GM23248 (cell line): Measurements from ENCODE around the gene PAK4.

Experiments
- EZH2 ChIP-seq: fragments of 200-600 bp; sonication (generic); IDR thresholded peaks from 2 replicates; pipeline ENCODE4 v1.6.1; 2018; ENCODE audit warnings: antibody characterized with exemption, mild to moderate bottlenecking; ENCODE audit not compliant: insufficient read depth, poor library complexity, severe bottlenecking
- EZH2phosphoT487 ChIP-seq: fragments of 200-600 bp; sonication (generic); IDR thresholded peaks from 2 replicates; pipeline ENCODE4 v1.6.1; 2018; ENCODE audit warnings: antibody characterized with exemption, moderate library complexity, mild to moderate bottlenecking, low read depth; ENCODE audit not compliant: insufficient read depth

- TF ChIP-seq EZH2phosphoT487 (no peak), EZH2 (no peak)
Observed at GRCh38 chr19:39164289-39164688, 38.7 kb downstream of the PAK4 start.
